ENCODE measurements around the gene TIAM2. TPM values are rescaled to one million over a fixed set of nuclear protein-coding genes. Genes with fewer than 3 reads are reported as not detected.

Gene TIAM2
- total and polyA plus RNA-seq, 10 of the 15 experiments (the other 5 are each of a cell fraction or from before 2014, with no cell fraction given), result 1.1 to 10.5 (median 2.3) TPM

DNA sequence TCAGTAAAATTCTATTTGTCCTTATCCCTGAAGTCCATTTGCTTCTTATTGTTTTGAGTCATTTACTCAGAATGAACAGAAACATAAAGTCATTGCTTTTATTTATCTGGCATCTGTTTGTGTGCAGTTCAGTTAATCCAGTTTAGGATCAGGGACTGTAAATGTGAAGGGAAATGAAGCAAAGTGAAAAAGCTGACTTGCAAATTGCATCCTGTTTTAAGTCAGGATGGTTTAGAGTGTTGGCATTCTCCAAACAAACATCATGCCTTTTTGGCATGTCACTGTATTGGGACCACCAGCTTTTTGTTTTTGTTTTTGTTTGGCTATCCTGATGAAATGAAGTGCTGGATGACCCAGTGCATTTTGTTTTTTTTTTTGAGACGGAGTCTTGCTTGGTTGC, 168.5 kb downstream of the TIAM2 start (continued):
- TF ChIP-seq, protein P1, sequence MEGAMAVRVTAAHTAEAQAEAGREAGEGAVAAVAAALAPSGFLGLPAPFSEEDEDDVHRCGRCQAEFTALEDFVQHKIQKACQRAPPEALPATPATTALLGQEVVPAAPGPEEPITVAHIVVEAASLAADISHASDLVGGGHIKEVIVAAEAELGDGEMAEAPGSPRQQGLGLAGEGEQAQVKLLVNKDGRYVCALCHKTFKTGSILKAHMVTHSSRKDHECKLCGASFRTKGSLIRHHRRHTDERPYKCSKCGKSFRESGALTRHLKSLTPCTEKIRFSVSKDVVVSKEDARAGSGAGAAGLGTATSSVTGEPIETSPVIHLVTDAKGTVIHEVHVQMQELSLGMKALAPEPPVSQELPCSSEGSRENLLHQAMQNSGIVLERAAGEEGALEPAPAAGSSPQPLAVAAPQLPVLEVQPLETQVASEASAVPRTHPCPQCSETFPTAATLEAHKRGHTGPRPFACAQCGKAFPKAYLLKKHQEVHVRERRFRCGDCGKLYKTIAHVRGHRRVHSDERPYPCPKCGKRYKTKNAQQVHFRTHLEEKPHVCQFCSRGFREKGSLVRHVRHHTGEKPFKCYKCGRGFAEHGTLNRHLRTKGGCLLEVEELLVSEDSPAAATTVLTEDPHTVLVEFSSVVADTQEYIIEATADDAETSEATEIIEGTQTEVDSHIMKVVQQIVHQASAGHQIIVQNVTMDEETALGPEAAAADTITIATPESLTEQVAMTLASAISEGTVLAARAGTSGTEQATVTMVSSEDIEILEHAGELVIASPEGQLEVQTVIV (IDR thresholded peaks at IDR 0.05; ENCODE audit: borderline replicate concordance, partially characterized antibody), result no peak
- TF ChIP-seq CEBPB (IDR thresholded peaks at IDR 0.05; ENCODE audit: borderline replicate concordance in 1 of 2, low read depth in 2 of 2, low read length in 2 of 2), result no peak
- no peak for TF ChIP-seq HDAC2 (IDR thresholded peaks at IDR 0.05)
- no peak for TF ChIP-seq GATAD2B (conservative IDR thresholded peaks at IDR 0.05; ENCODE audit: low read depth)
- no peak for TF ChIP-seq MTA2 (IDR thresholded peaks at IDR 0.05; ENCODE audit: low read depth)

DNA sequence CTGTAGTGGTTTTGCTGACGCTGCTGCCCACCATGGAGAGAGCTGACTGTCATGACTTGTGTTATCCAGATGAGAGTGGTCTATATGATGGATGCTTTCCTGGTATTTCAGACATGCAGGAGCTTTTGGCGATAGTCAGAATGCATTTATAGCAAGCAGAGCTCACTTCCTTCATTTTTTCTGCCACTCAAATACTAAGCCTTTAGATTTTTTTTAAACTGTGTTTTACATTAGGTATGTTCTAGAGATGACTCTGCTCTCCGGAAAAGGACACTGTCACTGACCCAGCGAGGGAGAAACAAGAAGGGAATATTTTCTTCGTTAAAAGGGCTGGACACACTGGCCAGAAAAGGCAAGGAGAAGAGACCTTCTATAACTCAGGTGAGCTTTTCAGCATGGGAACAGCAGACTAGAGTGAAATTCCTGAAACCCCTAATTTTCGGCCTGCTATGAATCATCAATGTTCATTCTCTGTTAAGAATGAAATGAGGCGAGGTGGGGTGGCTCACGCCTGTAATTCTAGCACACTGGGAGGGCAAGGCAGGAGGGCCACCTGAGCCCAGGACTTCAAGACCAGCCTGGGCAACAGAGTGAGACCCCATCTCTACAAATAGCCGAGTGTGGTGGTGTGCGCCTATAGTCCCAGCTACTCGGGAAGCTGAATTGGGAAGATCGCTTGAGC, 170.1 kb downstream of the TIAM2 start:
- intact Hi-C loops (cut with micrococcal nuclease; ENCODE audit: unreplicated experiment) (no loop called here), in situ Hi-C loops (cut with MboI) (no loop called here)
- H3K79me2 ChIP-seq (ENCODE audit: control insufficient read depth, insufficient read depth, low read length), result no peaks in the 10 kb centered on the region
- ChIA-PET RAD21 (ENCODE audit: unreplicated experiment) (interaction anchor here (0.9 to 1.1 kb wide), 2 partner anchors 9 to 237 kb away, joined by 3 to 4 read pairs; no protein-coding TSS in a partner anchor), SMC1A (ENCODE audit: uncharacterized antibody, unreplicated experiment) (interaction anchor here (0.6 to 2.7 kb wide), 6 partner anchors 8 to 236 kb away, joined by 3 to 11 read pairs (median 4); no protein-coding TSS in a partner anchor), POLR2A (no interaction called here), CTCF (interaction anchor here (0.7 to 1.9 kb wide), 4 partner anchors 9 to 518 kb away, joined by 3 to 10 read pairs (median 4); no protein-coding TSS in a partner anchor)
- H3K9me3 ChIP-seq (replicated peaks; ENCODE audit: control insufficient read depth, insufficient read depth, low read length), result peaks cover under 1% of the 10 kb centered on the region; the same call in 2 of the 3 replicates
- peak; percentile 54 for ATAC-seq
- DNase-seq (ENCODE audit: low read depth, low spot score), result no peak
- H3K9ac ChIP-seq (ENCODE audit: control insufficient read depth, insufficient read depth, low read length), result no peak overlapping the region
- no peaks in the 10 kb centered on the region for H4K20me1 ChIP-seq (ENCODE audit: control insufficient read depth, insufficient read depth)
- H3K4me3 ChIP-seq, result no peak overlapping the region
- H3K4me1 ChIP-seq (ENCODE audit: control insufficient read depth, insufficient read depth, low read length), result peaks cover 4% of the 10 kb centered on the region
- no peaks in the 10 kb centered on the region for H3K27me3 ChIP-seq (replicated peaks in 1 of 2; ENCODE audit: control insufficient read depth in 2 of 2, insufficient read depth in 2 of 2, low read length in 1 of 2)
- no peaks in the 10 kb centered on the region for H3K36me3 ChIP-seq (ENCODE audit: control insufficient read depth in 2 of 2, insufficient read depth in 2 of 2, low read length in 1 of 2)
- no peak for FAIRE-seq
- no peak for TF ChIP-seq RBBP5 (conservative IDR thresholded peaks at IDR 0.05)
- TF ChIP-seq JUNB (IDR thresholded peaks at IDR 0.05), result peak; percentile 42; the same call in 1 of the 2 replicates
- 0 out of 2 replicates have a peak, but pooled peaks have one; percentile 8 for TF ChIP-seq SPI1 (IDR thresholded peaks at IDR 0.05; ENCODE audit: borderline replicate concordance, insufficient read depth, low read depth, low read length)
- TF ChIP-seq HDGF (IDR thresholded peaks at IDR 0.05), result no peak
- 0 out of 2 replicates have a peak, but pooled peaks have one; percentile 11 for TF ChIP-seq NFIC (IDR thresholded peaks at IDR 0.05; ENCODE audit: low read depth, low read length)
- TF ChIP-seq, protein P2, sequence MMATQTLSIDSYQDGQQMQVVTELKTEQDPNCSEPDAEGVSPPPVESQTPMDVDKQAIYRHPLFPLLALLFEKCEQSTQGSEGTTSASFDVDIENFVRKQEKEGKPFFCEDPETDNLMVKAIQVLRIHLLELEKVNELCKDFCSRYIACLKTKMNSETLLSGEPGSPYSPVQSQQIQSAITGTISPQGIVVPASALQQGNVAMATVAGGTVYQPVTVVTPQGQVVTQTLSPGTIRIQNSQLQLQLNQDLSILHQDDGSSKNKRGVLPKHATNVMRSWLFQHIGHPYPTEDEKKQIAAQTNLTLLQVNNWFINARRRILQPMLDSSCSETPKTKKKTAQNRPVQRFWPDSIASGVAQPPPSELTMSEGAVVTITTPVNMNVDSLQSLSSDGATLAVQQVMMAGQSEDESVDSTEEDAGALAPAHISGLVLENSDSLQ (IDR thresholded peaks at IDR 0.05), result peak; percentile 60
- TF ChIP-seq IKZF2 (IDR thresholded peaks at IDR 0.05), result 0 out of 4 replicates have a peak, but pooled peaks of 1 of the 2 experiments have one; percentile 11
- TF ChIP-seq NR2C1 (IDR thresholded peaks at IDR 0.05), result no peak
- no TSS peak for BruUV-seq (replicated peaks)
- H3K27ac ChIP-seq (ENCODE audit: control insufficient read depth, insufficient read depth), result no peak overlapping the region
- no peak overlapping the region for H3K4me2 ChIP-seq (ENCODE audit: control insufficient read depth, insufficient read depth)
- no peak overlapping the region for H2AFZ ChIP-seq (ENCODE audit: control insufficient read depth, low read depth, low read length)
- 42% methylated on average over 12 of the region's 12 CpGs for WGBS (ENCODE audit: insufficient coverage, insufficient replicate concordance, low lambda C conversion rate, missing lambda C conversion rate)

Measured in GM12878 (cell line).